ENCODE measurements around the gene C2orf68.

DNA sequence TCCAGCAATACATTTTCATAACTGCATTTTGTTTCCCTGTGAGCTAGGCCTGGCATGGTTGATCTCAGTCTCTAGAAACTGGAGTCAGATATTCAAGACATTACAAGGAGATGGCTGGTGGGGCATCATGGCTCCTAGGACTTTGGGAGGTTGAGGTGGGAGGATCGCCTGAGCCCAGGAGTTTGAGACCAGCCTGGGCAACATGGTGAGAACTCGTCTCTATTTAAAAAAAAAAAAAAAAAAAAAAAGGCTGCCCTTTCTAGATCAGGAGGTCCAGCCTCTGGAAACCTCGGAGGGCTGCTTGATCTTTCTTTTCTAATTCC is 34.8 kb downstream of the C2orf68 start:
- no peak for TF ChIP-seq CTCF (IDR thresholded peaks at IDR 0.05)
- no peak for TF ChIP-seq POLR2A (IDR thresholded peaks at IDR 0.05)

Data from thyroid gland (tissue), 4 donors.